Measurements from ENCODE around the gene DGAT2L6.

Gene DGAT2L6

GRCh38 chrX:70176938-70177533, at the start of gene DGAT2L6:
TSS of gene DGAT2L6 (plus strand) at chrX:70177483. CDS start at chrX:70177583, 100 bp downstream.
- no peak for DNase-seq

GRCh38 chrX:70128071-70128470, 49.2 kb upstream of the DGAT2L6 start:
- no peak for DNase-seq

- no peak for DNase-seq
Measured at GRCh38 chrX:70129816-70130215, 47.5 kb upstream of the DGAT2L6 start.

GRCh38 chrX:70132224-70132623, 45.1 kb upstream of the DGAT2L6 start:
- DNase-seq: no peak

GRCh38 chrX:70132877-70133302, 44.4 kb upstream of the DGAT2L6 start:
- peak; percentile 33 for DNase-seq

- DNase-seq: peak; percentile 58
Measured at GRCh38 chrX:70133303-70134115, 43.8 kb upstream of the DGAT2L6 start, which contains the start of gene IGBP1. TSS of gene IGBP1 (plus strand) at chrX:70133447. CDS start at chrX:70133948, 501 bp downstream.

GRCh38 chrX:70134116-70134477, 43.2 kb upstream of the DGAT2L6 start:
- no peak for DNase-seq

GRCh38 chrX:70138622-70139021, 38.7 kb upstream of the DGAT2L6 start:
- no peak for DNase-seq

GRCh38 chrX:70139736-70140135, 37.5 kb upstream of the DGAT2L6 start:
- no peak for DNase-seq

- DNase-seq: no peak
Measured at GRCh38 chrX:70141373-70141772, 35.9 kb upstream of the DGAT2L6 start.

GRCh38 chrX:70166601-70167590, 10.4 kb upstream of the DGAT2L6 start:
- DNase-seq: no peak

- no peak for DNase-seq
Measured at GRCh38 chrX:70168238-70169188, 8.8 kb upstream of the DGAT2L6 start.

- no peak for DNase-seq
Measured at GRCh38 chrX:70169281-70169680, 8.0 kb upstream of the DGAT2L6 start.

- no peak for DNase-seq
Measured at GRCh38 chrX:70171624-70172023, 5.7 kb upstream of the DGAT2L6 start.

GRCh38 chrX:70172221-70172620, 5.1 kb upstream of the DGAT2L6 start:
- no peak for DNase-seq

- DNase-seq: no peak
Measured at GRCh38 chrX:70172964-70173363, 4.3 kb upstream of the DGAT2L6 start.

GRCh38 chrX:70174754-70175153, 2.5 kb upstream of the DGAT2L6 start:
- peak; percentile 36 for DNase-seq

- no peak for DNase-seq
Measured at GRCh38 chrX:70175338-70175737, 1.9 kb upstream of the DGAT2L6 start.

GRCh38 chrX:70183091-70183490, 5.8 kb downstream of the DGAT2L6 start:
- no peak for DNase-seq

- DNase-seq: no peak
Measured at GRCh38 chrX:70190225-70190624, 12.9 kb downstream of the DGAT2L6 start.

GRCh38 chrX:70196961-70197720, 19.9 kb downstream of the DGAT2L6 start:
- DNase-seq: no peak

Data from NCI-H2029 treated with DMSO at 0.1 percent for 48 hours (cell line).